HL-60 (cell line): ENCODE measurements around the gene RAB12.

Experiments
- GABPA ChIP-seq: IDR thresholded peaks from 2 replicates; pipeline ENCODE4 v1.6.1; 2012; ENCODE audit warnings: low read depth
- POLR2AphosphoS5 ChIP-seq: IDR thresholded peaks from 2 replicates; pipeline ENCODE4 v1.6.1; 2012; ENCODE audit warnings: low read depth
- SPI1 ChIP-seq: IDR thresholded peaks from 2 replicates; pipeline ENCODE4 v1.6.1; 2012; ENCODE audit warnings: low read depth, mild to moderate bottlenecking, borderline replicate concordance
- TF ChIP-seq, protein P1 (sequence below): IDR thresholded peaks from one replicate; pipeline ENCODE4 v1.5.1; 2011; ENCODE audit warnings: low read length, control low read depth, inconsistent platforms; ENCODE audit not compliant: insufficient read depth
- TF ChIP-seq, protein P2 (sequence below): IDR thresholded peaks from 2 replicates; pipeline ENCODE4 v1.6.1; 2012; ENCODE audit warnings: low read depth; ENCODE audit not compliant: insufficient replicate concordance

DNA sequence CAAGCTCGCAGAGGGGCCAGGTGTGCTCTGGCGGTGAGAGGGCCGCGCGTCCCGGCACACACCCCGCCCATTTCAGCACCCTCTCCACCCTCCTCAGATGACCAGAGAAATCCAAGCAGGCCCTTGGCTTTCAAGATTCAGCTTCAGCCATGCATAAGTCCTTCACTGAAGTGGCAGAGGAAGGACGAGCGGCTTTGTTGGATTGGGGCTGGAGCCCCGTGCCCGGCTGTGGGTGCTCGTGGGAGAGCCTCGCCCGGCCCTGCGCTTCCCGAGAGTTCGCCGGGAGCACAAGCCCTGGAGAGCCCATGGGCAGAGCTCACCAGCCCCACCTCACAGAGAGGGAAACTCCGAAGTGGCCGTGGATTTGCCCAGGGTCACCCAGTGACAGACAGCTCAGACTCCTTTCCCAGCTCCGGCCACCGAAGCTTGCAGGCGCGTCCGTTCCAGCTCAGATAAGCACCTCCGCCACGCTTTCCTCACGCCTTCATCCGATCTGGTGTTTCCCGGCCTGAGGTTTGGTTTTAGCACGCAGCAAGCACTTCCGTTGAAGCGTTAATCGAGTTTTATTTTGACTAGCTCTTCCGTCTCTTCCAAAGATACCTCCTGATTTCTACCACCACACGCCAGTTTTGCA is 50.5 kb downstream of the RAB12 start:
- no peak for TF ChIP-seq POLR2AphosphoS5
- TF ChIP-seq, protein P1, sequence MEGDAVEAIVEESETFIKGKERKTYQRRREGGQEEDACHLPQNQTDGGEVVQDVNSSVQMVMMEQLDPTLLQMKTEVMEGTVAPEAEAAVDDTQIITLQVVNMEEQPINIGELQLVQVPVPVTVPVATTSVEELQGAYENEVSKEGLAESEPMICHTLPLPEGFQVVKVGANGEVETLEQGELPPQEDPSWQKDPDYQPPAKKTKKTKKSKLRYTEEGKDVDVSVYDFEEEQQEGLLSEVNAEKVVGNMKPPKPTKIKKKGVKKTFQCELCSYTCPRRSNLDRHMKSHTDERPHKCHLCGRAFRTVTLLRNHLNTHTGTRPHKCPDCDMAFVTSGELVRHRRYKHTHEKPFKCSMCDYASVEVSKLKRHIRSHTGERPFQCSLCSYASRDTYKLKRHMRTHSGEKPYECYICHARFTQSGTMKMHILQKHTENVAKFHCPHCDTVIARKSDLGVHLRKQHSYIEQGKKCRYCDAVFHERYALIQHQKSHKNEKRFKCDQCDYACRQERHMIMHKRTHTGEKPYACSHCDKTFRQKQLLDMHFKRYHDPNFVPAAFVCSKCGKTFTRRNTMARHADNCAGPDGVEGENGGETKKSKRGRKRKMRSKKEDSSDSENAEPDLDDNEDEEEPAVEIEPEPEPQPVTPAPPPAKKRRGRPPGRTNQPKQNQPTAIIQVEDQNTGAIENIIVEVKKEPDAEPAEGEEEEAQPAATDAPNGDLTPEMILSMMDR = no peak
- no peak for TF ChIP-seq SPI1
- TF ChIP-seq GABPA = no peak
- TF ChIP-seq, protein P2, sequence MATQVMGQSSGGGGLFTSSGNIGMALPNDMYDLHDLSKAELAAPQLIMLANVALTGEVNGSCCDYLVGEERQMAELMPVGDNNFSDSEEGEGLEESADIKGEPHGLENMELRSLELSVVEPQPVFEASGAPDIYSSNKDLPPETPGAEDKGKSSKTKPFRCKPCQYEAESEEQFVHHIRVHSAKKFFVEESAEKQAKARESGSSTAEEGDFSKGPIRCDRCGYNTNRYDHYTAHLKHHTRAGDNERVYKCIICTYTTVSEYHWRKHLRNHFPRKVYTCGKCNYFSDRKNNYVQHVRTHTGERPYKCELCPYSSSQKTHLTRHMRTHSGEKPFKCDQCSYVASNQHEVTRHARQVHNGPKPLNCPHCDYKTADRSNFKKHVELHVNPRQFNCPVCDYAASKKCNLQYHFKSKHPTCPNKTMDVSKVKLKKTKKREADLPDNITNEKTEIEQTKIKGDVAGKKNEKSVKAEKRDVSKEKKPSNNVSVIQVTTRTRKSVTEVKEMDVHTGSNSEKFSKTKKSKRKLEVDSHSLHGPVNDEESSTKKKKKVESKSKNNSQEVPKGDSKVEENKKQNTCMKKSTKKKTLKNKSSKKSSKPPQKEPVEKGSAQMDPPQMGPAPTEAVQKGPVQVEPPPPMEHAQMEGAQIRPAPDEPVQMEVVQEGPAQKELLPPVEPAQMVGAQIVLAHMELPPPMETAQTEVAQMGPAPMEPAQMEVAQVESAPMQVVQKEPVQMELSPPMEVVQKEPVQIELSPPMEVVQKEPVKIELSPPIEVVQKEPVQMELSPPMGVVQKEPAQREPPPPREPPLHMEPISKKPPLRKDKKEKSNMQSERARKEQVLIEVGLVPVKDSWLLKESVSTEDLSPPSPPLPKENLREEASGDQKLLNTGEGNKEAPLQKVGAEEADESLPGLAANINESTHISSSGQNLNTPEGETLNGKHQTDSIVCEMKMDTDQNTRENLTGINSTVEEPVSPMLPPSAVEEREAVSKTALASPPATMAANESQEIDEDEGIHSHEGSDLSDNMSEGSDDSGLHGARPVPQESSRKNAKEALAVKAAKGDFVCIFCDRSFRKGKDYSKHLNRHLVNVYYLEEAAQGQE = no peak
